AG09319 (cell line): ENCODE data around the gene SNX25.
"Not testable (repeated sequence)": the region's sequence is repeated elsewhere in the genome, so short reads cannot be mapped to it uniquely, and the experiment has no call there.

Experiments
- DNase-seq: peaks from one replicate; pipeline ENCODE4 v3.0.0-alpha.2; 2010; ENCODE audit warnings: low read depth; ENCODE audit errors: extremely low read depth
- TF ChIP-seq, protein P1 (sequence below): IDR thresholded peaks from 2 replicates; pipeline ENCODE4 v1.5.1; 2011; ENCODE audit warnings: low read depth, mild to moderate bottlenecking, inconsistent platforms, low read length, moderate library complexity

SNX25 gene

DNA sequence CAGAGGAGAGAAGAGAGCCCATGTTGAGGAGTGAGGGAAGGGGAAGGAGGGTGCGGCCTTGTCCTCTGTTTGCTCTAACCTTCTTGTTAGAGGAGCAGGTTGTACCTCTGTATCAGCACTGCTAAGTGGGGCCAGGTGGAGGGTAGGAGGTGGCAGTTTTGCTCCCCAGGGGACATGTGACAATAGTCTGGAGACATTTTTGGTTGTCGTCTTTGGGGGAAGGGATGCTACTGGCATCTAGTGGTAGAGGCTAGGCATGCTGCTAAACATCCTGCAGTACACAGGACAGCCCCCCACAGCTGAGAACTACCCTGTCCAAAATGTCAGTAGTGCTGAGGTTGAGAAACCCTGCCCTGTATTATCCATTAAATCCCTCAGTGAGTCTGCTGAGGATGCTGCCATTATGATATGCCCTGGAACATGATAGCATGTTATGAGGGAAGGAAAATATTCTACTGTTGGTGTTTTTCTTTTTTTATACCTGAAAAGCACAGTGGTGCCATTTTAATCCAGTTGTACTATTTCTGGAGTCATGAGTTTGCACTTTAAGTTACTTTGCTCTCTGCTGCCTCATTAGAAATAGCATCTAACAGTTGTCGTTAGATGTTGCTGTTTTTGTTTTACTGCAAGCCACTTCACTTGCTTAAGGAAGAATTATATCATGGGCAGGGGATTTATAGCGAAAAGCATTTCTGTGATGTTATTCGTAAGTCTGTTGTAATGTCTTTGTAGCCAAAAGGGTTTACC lies 95.7 kb downstream of the SNX25 start:
- no peak for DNase-seq
- TF ChIP-seq, protein P1, sequence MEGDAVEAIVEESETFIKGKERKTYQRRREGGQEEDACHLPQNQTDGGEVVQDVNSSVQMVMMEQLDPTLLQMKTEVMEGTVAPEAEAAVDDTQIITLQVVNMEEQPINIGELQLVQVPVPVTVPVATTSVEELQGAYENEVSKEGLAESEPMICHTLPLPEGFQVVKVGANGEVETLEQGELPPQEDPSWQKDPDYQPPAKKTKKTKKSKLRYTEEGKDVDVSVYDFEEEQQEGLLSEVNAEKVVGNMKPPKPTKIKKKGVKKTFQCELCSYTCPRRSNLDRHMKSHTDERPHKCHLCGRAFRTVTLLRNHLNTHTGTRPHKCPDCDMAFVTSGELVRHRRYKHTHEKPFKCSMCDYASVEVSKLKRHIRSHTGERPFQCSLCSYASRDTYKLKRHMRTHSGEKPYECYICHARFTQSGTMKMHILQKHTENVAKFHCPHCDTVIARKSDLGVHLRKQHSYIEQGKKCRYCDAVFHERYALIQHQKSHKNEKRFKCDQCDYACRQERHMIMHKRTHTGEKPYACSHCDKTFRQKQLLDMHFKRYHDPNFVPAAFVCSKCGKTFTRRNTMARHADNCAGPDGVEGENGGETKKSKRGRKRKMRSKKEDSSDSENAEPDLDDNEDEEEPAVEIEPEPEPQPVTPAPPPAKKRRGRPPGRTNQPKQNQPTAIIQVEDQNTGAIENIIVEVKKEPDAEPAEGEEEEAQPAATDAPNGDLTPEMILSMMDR = peak; percentile 36

DNA sequence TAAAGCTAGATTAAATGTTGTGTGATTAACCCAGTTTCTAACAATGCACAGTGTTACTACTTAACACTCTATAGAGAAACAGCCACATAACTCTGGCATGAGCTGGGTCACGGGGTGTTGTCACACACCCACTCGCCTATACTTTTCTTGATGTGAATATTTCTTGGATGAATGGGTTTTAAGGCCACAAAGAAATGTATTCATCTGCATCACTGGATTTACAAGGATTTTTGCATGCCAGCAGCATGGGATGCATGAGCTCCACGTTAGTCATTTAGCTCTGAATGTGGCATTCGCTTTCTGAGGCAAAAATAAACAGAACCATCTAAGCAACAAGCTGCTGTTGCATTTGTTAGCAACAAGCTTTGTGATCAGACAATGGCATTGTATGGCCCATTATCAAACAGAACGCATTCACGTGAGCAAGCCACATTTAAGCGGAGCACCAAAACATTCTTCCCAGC lies 96.6 kb downstream of the SNX25 start:
- TF ChIP-seq, protein P1 = no peak
- DNase-seq = peak; percentile 63

DNA sequence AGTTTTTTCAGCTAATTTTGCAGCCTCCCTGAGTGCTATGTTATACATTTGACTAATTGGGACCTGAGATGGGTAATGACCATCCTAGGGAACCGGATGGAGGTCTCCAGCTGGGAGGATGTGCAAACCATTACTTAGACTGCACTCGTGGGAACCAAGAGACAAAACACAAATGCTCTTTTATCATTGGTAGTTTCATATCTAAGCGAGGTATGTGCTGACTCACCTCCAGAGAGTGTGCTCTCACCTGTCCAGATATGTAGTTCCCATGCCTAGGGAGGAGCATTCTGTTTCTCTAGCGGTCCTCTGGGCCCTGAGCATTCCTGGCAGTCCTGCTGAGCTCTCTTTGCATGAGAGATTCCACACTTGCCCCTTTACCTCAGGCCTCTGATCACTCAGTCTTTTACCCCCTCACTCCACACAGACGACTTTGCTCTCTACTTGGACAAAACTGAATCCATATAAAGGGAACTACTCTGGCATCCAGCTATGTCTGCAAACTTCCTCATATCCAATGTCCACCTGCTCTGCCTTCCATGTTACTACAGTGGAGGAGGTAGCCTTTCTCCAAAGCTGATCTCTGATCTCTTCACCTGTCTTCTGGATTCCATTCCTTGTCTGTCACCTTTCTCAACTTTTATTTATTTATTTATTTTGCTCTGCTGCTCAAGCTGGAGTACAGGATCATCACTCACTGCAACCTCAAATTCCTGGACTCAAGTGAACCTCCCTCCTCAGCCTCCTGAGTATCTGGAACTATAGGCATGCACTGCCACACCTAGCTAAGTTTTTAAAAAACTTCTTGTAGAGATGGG lies 97.9 kb downstream of the SNX25 start:
- TF ChIP-seq, protein P1 = no peak
- DNase-seq = no peak

DNA sequence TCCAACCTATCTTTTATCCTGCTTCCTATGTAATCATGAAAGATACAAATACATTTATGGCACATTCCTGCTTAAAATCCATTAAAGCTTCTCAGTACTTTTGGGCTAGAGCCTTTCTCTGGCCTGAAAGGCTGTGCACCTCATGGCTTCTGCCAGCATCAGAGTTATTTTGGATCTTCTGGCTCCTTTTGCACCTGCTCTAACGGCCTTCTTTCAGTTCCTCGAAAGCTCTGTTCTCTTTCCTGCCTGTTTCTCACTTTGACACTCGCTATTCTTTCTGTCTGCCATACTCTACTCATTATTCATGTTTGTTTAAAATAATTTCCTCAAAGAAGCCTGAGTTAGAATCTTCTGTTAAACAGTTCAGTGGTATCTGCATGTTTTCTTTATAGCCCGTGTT lies 100.4 kb downstream of the SNX25 start:
- no peak for DNase-seq
- TF ChIP-seq, protein P1 = no peak

DNA sequence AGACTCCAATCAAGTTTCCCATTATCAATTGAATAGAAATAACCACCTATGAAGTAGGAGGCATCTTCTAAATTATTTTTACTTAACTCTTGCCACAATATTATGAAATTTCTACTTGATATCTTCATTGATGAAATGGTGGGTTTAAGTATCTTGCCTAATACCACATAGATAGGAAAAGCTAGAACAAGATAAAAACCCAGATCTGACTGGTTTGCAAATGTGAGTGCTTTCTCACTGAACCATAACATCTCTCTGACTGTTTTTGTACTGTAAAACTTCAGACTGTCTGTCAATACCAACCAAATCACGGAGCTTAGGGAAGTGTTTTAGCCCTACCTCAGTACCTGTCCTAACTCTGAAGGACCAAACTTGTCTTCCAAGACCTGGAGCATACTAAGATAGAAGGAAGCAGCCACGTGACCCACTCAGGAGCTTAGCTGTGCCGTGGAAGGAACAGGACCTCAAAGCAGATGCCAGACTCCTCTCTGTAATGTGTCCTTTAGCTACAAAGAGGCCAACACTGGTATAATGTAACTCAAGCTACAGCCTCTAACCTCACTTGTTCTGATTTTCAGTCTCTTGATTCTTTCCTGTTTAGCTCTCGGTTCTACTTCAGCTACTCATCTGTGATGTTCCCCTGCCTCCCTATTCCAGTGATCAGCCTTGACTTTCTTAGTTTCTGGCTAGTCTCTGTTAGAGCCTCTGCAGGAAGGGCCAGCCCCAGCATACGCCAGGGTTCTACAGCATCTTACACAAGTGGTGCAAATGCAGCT lies 101.9 kb downstream of the SNX25 start:
- TF ChIP-seq, protein P1 = no peak
- DNase-seq = no peak

DNA sequence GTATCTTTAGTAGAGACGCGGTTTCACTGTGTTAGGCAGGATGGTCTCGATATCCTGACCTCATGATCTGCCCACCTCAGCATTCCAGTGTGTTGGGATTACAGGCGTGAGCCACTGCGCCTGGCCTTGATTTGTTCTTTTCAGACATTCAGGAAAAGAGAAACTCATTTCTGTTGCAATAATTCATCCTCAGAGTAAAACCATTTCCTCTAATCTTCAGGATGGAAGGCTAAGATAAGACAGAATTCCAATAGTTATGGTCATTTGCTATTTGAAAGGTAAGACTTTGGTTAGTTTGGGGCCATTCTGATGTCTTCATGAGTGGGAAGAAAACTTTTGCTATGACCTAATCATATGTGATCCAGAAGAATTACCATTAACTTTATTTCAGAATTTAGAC lies 103.3 kb downstream of the SNX25 start:
- TF ChIP-seq, protein P1 = no peak
- no peak for DNase-seq

DNA sequence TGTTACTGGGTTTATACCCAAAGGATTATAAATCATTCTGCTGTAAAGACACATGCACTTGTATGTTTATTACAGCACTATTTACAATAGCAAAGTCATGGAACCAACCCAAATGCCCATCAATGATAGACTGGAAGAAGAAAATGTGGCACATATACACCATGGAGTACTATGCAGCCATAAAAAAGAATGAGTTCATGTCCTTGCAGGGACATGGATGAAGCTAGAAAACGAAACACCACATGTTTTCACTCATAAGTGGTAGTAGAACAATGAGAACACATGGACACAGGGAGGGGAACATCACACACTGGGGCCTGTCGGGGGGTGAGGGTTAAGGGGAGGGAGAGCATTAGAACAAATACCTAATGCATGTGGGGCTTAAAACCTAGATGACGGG lies 108.1 kb downstream of the SNX25 start:
- DNase-seq = not testable (repeated sequence)
